MM.1S (cell line): Measurements from ENCODE around the gene IL23R.

Experiments
- EZH2 ChIP-seq: fragments of 300-600 bp; sonication (generic); optimal IDR thresholded peaks from 2 replicates; pipeline ENCODE3; 2017; ENCODE audit warnings: low read depth, mild to moderate bottlenecking, antibody characterized with exemption, low read length, mixed read lengths
- TF ChIP-seq, protein P1 (sequence below): fragments of 300-600 bp; sonication (generic); IDR thresholded peaks from 2 replicates; pipeline ENCODE4 v1.5.1; 2016; ENCODE audit warnings: antibody characterized with exemption, low read length, mixed read lengths

DNA sequence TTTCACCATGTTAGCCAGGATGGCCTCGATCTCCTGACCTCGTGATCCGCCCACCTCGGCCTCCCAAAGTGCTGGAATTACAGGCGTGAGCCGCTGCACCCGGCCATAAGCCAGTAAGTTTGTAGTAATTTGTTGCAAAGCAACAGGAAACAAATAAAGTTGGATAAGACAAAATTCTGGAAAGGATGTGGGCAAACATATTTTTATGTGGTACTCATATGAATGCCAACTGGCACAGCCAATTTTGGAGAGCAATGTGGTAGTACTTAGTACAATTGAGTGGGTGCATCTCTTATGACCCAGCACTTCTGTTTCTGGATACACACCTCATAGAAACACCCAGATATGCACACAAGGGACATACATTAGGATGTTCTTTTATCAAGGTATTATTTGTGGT, 133.0 kb downstream of the IL23R start:
- TF ChIP-seq, protein P1, sequence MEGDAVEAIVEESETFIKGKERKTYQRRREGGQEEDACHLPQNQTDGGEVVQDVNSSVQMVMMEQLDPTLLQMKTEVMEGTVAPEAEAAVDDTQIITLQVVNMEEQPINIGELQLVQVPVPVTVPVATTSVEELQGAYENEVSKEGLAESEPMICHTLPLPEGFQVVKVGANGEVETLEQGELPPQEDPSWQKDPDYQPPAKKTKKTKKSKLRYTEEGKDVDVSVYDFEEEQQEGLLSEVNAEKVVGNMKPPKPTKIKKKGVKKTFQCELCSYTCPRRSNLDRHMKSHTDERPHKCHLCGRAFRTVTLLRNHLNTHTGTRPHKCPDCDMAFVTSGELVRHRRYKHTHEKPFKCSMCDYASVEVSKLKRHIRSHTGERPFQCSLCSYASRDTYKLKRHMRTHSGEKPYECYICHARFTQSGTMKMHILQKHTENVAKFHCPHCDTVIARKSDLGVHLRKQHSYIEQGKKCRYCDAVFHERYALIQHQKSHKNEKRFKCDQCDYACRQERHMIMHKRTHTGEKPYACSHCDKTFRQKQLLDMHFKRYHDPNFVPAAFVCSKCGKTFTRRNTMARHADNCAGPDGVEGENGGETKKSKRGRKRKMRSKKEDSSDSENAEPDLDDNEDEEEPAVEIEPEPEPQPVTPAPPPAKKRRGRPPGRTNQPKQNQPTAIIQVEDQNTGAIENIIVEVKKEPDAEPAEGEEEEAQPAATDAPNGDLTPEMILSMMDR: no peak
- TF ChIP-seq EZH2: no peak
